HCT116 (cell line): ENCODE data around the gene VANGL2.

Source experiments
- TF ChIP-seq, protein P1 (sequence below): IDR thresholded peaks from 2 replicates; pipeline ENCODE4 v1.6.1; 2012; ENCODE audit warnings: low read depth
- TF ChIP-seq, protein P2 (sequence below): IDR thresholded peaks from 2 replicates; pipeline ENCODE4 v1.6.1; 2012

DNA sequence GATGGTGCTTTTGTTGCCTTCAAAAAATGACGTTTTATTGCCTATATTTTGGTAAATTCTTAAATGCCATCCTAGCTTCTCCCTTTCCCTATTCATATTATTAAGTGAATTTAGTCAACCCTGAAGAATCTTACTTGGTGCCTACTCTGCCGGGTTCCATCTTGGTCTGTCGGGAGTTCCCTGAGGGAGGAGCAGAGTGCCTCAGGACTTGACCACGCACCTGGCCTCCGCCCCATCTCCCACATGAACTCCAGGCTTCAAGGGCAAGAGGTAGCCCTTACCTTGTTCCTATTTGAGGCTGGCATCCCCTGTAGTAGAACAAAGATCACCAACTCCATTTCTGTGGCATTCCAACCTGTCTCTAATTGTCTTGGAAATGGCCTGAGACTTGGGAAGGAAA, 21.5 kb downstream of the VANGL2 start:
- TF ChIP-seq, protein P1, sequence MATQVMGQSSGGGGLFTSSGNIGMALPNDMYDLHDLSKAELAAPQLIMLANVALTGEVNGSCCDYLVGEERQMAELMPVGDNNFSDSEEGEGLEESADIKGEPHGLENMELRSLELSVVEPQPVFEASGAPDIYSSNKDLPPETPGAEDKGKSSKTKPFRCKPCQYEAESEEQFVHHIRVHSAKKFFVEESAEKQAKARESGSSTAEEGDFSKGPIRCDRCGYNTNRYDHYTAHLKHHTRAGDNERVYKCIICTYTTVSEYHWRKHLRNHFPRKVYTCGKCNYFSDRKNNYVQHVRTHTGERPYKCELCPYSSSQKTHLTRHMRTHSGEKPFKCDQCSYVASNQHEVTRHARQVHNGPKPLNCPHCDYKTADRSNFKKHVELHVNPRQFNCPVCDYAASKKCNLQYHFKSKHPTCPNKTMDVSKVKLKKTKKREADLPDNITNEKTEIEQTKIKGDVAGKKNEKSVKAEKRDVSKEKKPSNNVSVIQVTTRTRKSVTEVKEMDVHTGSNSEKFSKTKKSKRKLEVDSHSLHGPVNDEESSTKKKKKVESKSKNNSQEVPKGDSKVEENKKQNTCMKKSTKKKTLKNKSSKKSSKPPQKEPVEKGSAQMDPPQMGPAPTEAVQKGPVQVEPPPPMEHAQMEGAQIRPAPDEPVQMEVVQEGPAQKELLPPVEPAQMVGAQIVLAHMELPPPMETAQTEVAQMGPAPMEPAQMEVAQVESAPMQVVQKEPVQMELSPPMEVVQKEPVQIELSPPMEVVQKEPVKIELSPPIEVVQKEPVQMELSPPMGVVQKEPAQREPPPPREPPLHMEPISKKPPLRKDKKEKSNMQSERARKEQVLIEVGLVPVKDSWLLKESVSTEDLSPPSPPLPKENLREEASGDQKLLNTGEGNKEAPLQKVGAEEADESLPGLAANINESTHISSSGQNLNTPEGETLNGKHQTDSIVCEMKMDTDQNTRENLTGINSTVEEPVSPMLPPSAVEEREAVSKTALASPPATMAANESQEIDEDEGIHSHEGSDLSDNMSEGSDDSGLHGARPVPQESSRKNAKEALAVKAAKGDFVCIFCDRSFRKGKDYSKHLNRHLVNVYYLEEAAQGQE, result no peak
- TF ChIP-seq, protein P2, sequence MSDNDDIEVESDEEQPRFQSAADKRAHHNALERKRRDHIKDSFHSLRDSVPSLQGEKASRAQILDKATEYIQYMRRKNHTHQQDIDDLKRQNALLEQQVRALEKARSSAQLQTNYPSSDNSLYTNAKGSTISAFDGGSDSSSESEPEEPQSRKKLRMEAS, result no peak
